GM12878 (cell line): ENCODE results near the gene COMMD6. TPM values are rescaled to one million over a fixed set of nuclear protein-coding genes. Genes with fewer than 3 reads are reported as not detected.

Experiments used
- ATAC-seq: fragments of 200-7000 bp; cut with Tn5 transposase; 3 replicates; pipeline ENCODE4 v1.9.1; 2020; ENCODE audit warnings: mild to moderate bottlenecking, moderate library complexity
- BruUV-seq: library from RNA; stranded (reverse); fragments of 400-500 nt; replicated peaks from 2 replicates; lab custom pipeline; 2021; lab: Mats Ljungman, UMichigan
- CTCF ChIA-PET: fragments of 300-600 bp; sonication (Branson Sonifier 250); formaldehyde crosslinking; extraction: SDS; loops from one replicate; lab custom pipeline; 2021; ENCODE audit warnings: inconsistent platforms; lab: Yijun Ruan, JAX
- POLR2A ChIA-PET: fragments of 350-600 bp; formaldehyde crosslinking; extraction: SDS; loops from one replicate; lab custom pipeline; 2021; ENCODE audit warnings: inconsistent platforms; lab: Charles Lee
- RAD21 ChIA-PET: fragments of 300-600 bp; sonication (Branson Sonifier 250); formaldehyde crosslinking; loops from one replicate; lab custom pipeline; 2023; ENCODE audit warnings: antibody characterized with exemption; ENCODE audit not compliant: unreplicated experiment; lab: Charles Lee
- SMC1A ChIA-PET: fragments of 300-600 bp; sonication (Branson Sonifier 250); formaldehyde crosslinking; loops from one replicate; lab custom pipeline; 2023; ENCODE audit not compliant: unreplicated experiment, uncharacterized antibody; lab: Charles Lee
- DNase-seq: peaks from one replicate; pipeline ENCODE4 v3.0.0-alpha.2; 2011; ENCODE audit warnings: low read depth, low spot score
- FAIRE-seq: peaks from 3 replicates; lab custom pipeline; 2011; peaks lifted over from hg19 to GRCh38; lab: Jason Lieb, UNC
- H2AFZ ChIP-seq: 2 replicates; pipeline ENCODE4 v1.6.0; 2011; ENCODE audit warnings: low read depth, low read length, control low read depth; ENCODE audit not compliant: control insufficient read depth
- H3K27ac ChIP-seq: 2 replicates; pipeline ENCODE4 v1.5.1; 2011; ENCODE audit warnings: control low read depth; ENCODE audit not compliant: control insufficient read depth, insufficient read depth
- H3K27me3 ChIP-seq, 2 experiments: replicated peaks in 1 of 2; 2 replicates each; pipeline versions ENCODE4 v1.6.0 to v1.6.1; 2011; ENCODE audit warnings: low read length in 1 of 2; ENCODE audit not compliant: control insufficient read depth in 2 of 2, insufficient read depth in 2 of 2
- H3K36me3 ChIP-seq, 2 experiments: 2 replicates each; pipeline ENCODE4 v1.5.1; 2011; ENCODE audit warnings: low read length in 1 of 2; ENCODE audit not compliant: control insufficient read depth in 2 of 2, insufficient read depth in 2 of 2
- H3K4me1 ChIP-seq: 2 replicates; pipeline ENCODE4 v1.6.1; 2011; ENCODE audit warnings: mild to moderate bottlenecking, low read length, moderate library complexity, mixed read lengths; ENCODE audit not compliant: control insufficient read depth, insufficient read depth
- H3K4me2 ChIP-seq: 2 replicates; pipeline ENCODE4 v1.6.0; 2011; ENCODE audit warnings: control low read depth; ENCODE audit not compliant: control insufficient read depth, insufficient read depth
- H3K4me3 ChIP-seq: fragments of 200-600 bp; sonication (generic); 2 replicates; pipeline ENCODE4 v1.5.1; 2016
- H3K79me2 ChIP-seq: 2 replicates; pipeline ENCODE4 v1.6.0; 2011; ENCODE audit warnings: low read length; ENCODE audit not compliant: control insufficient read depth, insufficient read depth
- H3K9ac ChIP-seq: 2 replicates; pipeline ENCODE4 v1.8.0; 2011; ENCODE audit warnings: low read length, control low read depth, mixed read lengths; ENCODE audit not compliant: control insufficient read depth, insufficient read depth
- H3K9me3 ChIP-seq: replicated peaks from 3 replicates; pipeline ENCODE4 v1.5.1; 2011; ENCODE audit warnings: mild to moderate bottlenecking, low read length; ENCODE audit not compliant: control insufficient read depth, insufficient read depth
- H4K20me1 ChIP-seq: 2 replicates; pipeline ENCODE4 v1.6.0; 2011; ENCODE audit not compliant: control insufficient read depth, insufficient read depth
- CBX3 ChIP-seq: fragments of 200-600 bp; sonication (generic); IDR thresholded peaks from 2 replicates; pipeline ENCODE4 v1.6.1; 2016; ENCODE audit warnings: low read depth, borderline replicate concordance
- CBX5 ChIP-seq: sonication (generic); IDR thresholded peaks from 2 replicates; pipeline ENCODE4 v1.6.1; 2016; ENCODE audit warnings: low read depth, moderate library complexity, mild to moderate bottlenecking, inconsistent platforms
- CHD4 ChIP-seq: fragments of 200-600 bp; sonication (generic); IDR thresholded peaks from 2 replicates; pipeline ENCODE4 v1.6.1; 2016; ENCODE audit warnings: mild to moderate bottlenecking
- CREB1 ChIP-seq: IDR thresholded peaks from 2 replicates; pipeline ENCODE4 v1.6.1; 2012; ENCODE audit warnings: low read depth, mild to moderate bottlenecking, inconsistent platforms
- IRF3 ChIP-seq: fragments of 450-650 bp; IDR thresholded peaks from 2 replicates; pipeline ENCODE4 v1.6.1; 2014; ENCODE audit warnings: mild to moderate bottlenecking
- NR2C1 ChIP-seq: fragments of 450-650 bp; IDR thresholded peaks from 2 replicates; pipeline ENCODE4 v1.6.1; 2017; ENCODE audit warnings: antibody characterized with exemption, mild to moderate bottlenecking, moderate library complexity
- PBX3 ChIP-seq: IDR thresholded peaks from 2 replicates; pipeline ENCODE4 v1.6.1; 2011; ENCODE audit warnings: mild to moderate bottlenecking, low read depth, low read length, moderate library complexity; ENCODE audit not compliant: insufficient replicate concordance
- POLR2AphosphoS5 ChIP-seq: IDR thresholded peaks from 2 replicates; pipeline ENCODE4 v1.6.1; 2011; ENCODE audit warnings: mild to moderate bottlenecking, low read length, inconsistent platforms
- RAD51 ChIP-seq: fragments of 450-650 bp; IDR thresholded peaks from 2 replicates; pipeline ENCODE4 v1.6.1; 2016; ENCODE audit warnings: moderate library complexity, mild to moderate bottlenecking, inconsistent platforms
- YY1 ChIP-seq: IDR thresholded peaks from 2 replicates; pipeline ENCODE4 v1.6.1; 2011; ENCODE audit warnings: low read depth, mild to moderate bottlenecking, low read length
- WGBS: methylation state at CpG from one replicate; pipeline ENCODE4 v1.1.6; 2016; ENCODE audit warnings: low lambda C conversion rate; ENCODE audit not compliant: insufficient replicate concordance, insufficient coverage; ENCODE audit errors: missing lambda C conversion rate; 5-methylcytosine and 5-hydroxymethylcytosine counted together
- in situ Hi-C: fragments of 300-500 bp; cut with MboI; formaldehyde crosslinking; loops from 9 replicates; pipeline ENCODE4 v1.14.3; 2018; ENCODE audit warnings: mixed read lengths
- intact Hi-C: fragments of 100-400 bp; cut with micrococcal nuclease; formaldehyde crosslinking; loops from one replicate; pipeline ENCODE4 v1.14.2; 2022; ENCODE audit not compliant: unreplicated experiment
- polyA plus RNA-seq, 11 experiments: library from polyadenylated mRNA; depleted of rRNA in 4 of 11; unstranded in 6 of 11; stranded (reverse) in 5 of 11; fragments of >200 nt; fragmentation: Nextera tagmentation in 4 of 11; fragmentation: Illumina TruSeq in 1 of 11; extraction: Ambion mirVana in 4 of 11; extraction: Trizol in 1 of 11; gene quantifications; 1 replicate in 1 of 11; 2 replicates in 10 of 11; pipeline versions ENCODE4 v1.2.1 to v1.2.3, GENCODE V29; 2011 to 2016; ENCODE audit warnings: inconsistent platforms in 2 of 11, missing spikeins in 2 of 11, low read depth in 1 of 11
- total RNA-seq, 4 experiments: library from RNA; depleted of rRNA in 3 of 4; stranded (reverse); fragments of >200 nt in 3 of 4; fragmentation: Illumina TruSeq in 1 of 4; extraction: Trizol in 1 of 4; gene quantifications; 2 replicates each; pipeline versions ENCODE4 v1.2.1 to v1.2.3, GENCODE V29; 2013 to 2021
- TF ChIP-seq, protein P1 (sequence below): fragments of 150-350 bp; IDR thresholded peaks from 2 replicates; pipeline ENCODE4 v1.6.1; 2014; ENCODE audit warnings: mild to moderate bottlenecking, low read depth, low read length
- TF ChIP-seq, protein P2 (sequence below): fragments of 450-650 bp; IDR thresholded peaks from 2 replicates; pipeline ENCODE4 v1.6.1; 2017; ENCODE audit warnings: mild to moderate bottlenecking, moderate library complexity

COMMD6 gene
- total and polyA plus RNA-seq, 10 of the 15 experiments (the other 5 are each of a cell fraction or from before 2014, with no cell fraction given), result 127 to 509 (median 247) TPM

DNA sequence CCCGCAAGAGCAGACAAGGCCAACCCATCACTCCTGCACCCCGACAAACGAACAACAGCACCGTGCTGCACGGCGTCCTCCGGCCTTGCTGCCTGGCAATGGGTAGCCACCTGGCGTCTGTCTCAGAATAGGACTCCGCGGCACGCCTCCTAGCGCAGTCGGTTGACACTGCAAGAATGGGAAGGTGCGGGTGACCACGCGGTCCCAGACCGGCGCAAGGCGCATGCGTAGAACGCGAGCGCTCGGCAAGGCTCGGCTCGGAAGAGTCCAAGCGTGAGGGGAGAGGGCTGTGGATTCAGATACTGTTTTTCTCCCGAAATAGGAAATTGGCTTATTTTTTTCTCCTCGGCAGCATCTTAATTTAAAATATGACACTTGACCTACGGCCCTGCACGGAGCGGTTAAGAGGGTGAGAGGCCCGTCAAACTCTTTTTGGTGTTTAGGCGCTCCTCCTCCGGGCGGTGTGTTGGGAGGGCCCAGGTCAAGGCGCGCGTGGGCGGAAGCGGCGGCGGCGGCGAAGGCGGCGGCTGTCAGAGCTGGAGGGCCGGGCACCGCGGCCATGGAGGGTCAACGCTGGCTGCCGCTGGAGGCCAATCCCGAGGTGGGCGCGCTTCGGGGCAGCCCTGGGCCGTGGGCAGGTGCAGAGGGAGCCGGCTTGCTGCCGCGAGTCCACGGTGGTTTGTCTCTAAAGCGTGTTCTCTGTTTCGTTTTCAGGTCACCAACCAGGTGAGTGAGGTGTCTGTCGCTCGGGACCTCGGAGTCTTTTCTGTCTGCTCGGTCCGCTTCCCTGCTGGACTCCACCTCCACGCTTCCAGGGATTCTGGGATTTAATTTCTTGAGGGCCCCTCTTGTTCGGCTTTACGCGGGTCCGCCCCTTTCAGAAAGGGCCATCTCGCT lies 11.9 kb upstream of the COMMD6 start, which contains the start of gene UCHL3:
UCHL3 (plus strand) TSS at position 530 of the 897 bp plus-strand sequence; CDS start at position 560, 30 bp downstream.
- H3K4me3 ChIP-seq, result peak within 1 kb of the TSS; percentile 86
- CTCF ChIA-PET, result interaction anchor here (0.6 to 3.0 kb wide), 10 partner anchors 9 to 213 kb away, joined by 3 to 23 read pairs (median 6); partner anchors contain the start of genes COMMD6 and TBC1D4
- SMC1A ChIA-PET, result interaction anchor here (0.7 to 2.4 kb wide), 13 partner anchors 9 to 183 kb away, joined by 3 to 13 read pairs (median 5); partner anchors contain the start of gene COMMD6
- peak within 1 kb of the TSS; percentile 82 for H3K27ac ChIP-seq
- H3K4me2 ChIP-seq, result peak within 1 kb of the TSS; percentile 79
- peak within 1 kb of the TSS; percentile 97 for H2AFZ ChIP-seq
- H3K9me3 ChIP-seq, result no peaks in the 10 kb centered on the region
- POLR2A ChIA-PET, result interaction anchor here (0.6 to 1.3 kb wide), 6 partner anchors 12 to 327 kb away, joined by 3 to 6 read pairs (median 5); no protein-coding TSS in a partner anchor
- ATAC-seq, result peak; percentile 97
- no peaks in the 10 kb centered on the region for H3K27me3 ChIP-seq
- H3K79me2 ChIP-seq, result peaks cover 26% of the 10 kb centered on the region
- no peaks in the 10 kb centered on the region for H3K36me3 ChIP-seq
- WGBS, result under 1% methylated on average over 74 of the region's 74 CpGs
- intact Hi-C loops, result loop anchor here (1.0 kb wide), 2 partner anchors 67 to 177 kb away; partner anchors contain the start of gene TBC1D4
- peak; percentile 89 for DNase-seq
- H3K9ac ChIP-seq, result peak within 1 kb of the TSS; percentile 89
- H4K20me1 ChIP-seq, result no peaks in the 10 kb centered on the region
- RAD21 ChIA-PET, result interaction anchor here (0.6 to 3.7 kb wide), 7 partner anchors 60 to 184 kb away, joined by 3 to 20 read pairs (median 4); partner anchors contain the start of gene TBC1D4
- no TSS peak for BruUV-seq
- in situ Hi-C loops, result loop anchor here (5.0 kb wide), 1 partner anchor 177 kb away; no protein-coding TSS in a partner anchor
- H3K4me1 ChIP-seq, result peaks cover 9% of the 10 kb centered on the region
- FAIRE-seq, result peak; percentile 98
- TF ChIP-seq CREB1 (peak; percentile 53; the same call in 1 of the 2 replicates), CHD4 (no peak), POLR2AphosphoS5 (peak; percentile 86), CBX5 (peak; percentile 33; the same call in 1 of the 2 replicates), IRF3 (no peak), YY1 (peak; percentile 90), RAD51 (no peak), NR2C1 (peak; percentile 65), CBX3 (no peak), PBX3 (no peak)
- TF ChIP-seq, protein P1, sequence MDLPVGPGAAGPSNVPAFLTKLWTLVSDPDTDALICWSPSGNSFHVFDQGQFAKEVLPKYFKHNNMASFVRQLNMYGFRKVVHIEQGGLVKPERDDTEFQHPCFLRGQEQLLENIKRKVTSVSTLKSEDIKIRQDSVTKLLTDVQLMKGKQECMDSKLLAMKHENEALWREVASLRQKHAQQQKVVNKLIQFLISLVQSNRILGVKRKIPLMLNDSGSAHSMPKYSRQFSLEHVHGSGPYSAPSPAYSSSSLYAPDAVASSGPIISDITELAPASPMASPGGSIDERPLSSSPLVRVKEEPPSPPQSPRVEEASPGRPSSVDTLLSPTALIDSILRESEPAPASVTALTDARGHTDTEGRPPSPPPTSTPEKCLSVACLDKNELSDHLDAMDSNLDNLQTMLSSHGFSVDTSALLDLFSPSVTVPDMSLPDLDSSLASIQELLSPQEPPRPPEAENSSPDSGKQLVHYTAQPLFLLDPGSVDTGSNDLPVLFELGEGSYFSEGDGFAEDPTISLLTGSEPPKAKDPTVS, result no peak
- TF ChIP-seq, protein P2, sequence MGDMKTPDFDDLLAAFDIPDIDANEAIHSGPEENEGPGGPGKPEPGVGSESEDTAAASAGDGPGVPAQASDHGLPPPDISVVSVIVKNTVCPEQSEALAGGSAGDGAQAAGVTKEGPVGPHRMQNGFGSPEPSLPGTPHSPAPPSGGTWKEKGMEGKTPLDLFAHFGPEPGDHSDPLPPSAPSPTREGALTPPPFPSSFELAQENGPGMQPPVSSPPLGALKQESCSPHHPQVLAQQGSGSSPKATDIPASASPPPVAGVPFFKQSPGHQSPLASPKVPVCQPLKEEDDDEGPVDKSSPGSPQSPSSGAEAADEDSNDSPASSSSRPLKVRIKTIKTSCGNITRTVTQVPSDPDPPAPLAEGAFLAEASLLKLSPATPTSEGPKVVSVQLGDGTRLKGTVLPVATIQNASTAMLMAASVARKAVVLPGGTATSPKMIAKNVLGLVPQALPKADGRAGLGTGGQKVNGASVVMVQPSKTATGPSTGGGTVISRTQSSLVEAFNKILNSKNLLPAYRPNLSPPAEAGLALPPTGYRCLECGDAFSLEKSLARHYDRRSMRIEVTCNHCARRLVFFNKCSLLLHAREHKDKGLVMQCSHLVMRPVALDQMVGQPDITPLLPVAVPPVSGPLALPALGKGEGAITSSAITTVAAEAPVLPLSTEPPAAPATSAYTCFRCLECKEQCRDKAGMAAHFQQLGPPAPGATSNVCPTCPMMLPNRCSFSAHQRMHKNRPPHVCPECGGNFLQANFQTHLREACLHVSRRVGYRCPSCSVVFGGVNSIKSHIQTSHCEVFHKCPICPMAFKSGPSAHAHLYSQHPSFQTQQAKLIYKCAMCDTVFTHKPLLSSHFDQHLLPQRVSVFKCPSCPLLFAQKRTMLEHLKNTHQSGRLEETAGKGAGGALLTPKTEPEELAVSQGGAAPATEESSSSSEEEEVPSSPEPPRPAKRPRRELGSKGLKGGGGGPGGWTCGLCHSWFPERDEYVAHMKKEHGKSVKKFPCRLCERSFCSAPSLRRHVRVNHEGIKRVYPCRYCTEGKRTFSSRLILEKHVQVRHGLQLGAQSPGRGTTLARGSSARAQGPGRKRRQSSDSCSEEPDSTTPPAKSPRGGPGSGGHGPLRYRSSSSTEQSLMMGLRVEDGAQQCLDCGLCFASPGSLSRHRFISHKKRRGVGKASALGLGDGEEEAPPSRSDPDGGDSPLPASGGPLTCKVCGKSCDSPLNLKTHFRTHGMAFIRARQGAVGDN, result peak; percentile 43
